ENCODE results near the gene ENHO.

ENHO gene

DNA sequence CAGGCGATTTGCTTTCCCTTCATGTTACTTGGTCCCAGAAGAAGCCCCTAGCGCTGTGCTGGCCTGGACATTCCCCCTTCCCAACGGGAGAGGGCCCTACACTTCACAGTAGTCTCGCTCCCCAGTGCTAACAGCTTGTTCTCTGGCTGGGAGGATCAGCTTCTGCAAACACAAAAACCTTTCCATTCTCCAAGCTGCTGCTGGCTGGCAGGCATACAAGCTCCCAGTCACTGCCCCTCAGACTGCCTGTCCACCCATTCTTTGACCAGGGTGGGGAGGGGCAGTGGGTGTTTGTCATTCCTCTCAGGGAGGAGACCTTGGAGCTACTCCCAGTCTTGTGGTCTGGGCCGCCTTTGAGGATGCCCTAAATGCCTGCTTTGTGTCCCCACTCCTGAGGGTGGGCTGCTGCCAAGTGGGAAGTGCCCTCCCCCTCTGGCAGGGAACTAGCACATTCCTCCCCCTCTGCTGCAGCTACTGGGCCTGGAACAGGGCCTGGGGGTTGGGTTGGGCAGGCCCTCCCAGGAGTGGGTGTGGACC, 20.8 kb downstream of the ENHO start:
- Histone ChIP-seq H3K27ac (ENCODE audit: low read length) (no peak overlapping the region), H3K36me3 (ENCODE audit: control insufficient read depth in 1 of 2, insufficient read depth in 2 of 2, low read length in 2 of 2) (no peaks in the 10 kb centered on the region), H3K9me3 (ENCODE audit: control insufficient read depth in 1 of 2, low read length in 2 of 2) (no peaks in the 10 kb centered on the region), H3K27me3 (ENCODE audit: low read depth, low read length) (no peaks in the 10 kb centered on the region), H3K4me1 (ENCODE audit: control insufficient read depth in 1 of 2, insufficient read depth in 2 of 2, low read length in 2 of 2) (peaks cover 0 to 23% of the 10 kb centered on the region in 2 donors), H3K4me3 (ENCODE audit: low read depth in 1 of 2, low read length in 2 of 2) (no peak overlapping the region)

DNA sequence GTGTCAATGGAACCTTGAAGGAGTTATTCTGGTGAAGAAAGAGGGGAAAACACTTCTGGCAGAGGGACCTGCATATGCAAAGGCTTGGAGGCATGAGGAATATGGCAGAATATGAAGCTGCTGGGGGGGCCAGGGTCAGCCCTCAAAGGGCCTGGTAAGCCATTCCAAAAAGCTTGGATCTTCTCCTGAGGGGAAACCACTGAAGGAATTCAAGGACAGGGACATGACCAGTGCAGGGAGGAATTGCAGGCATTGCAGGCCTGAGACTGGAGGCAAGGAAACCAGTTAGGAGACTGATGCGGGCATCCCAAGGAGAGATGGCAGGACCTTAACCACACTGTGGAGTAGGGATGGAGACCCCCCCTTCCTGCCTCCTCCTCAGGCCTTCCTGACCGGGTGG, 21.4 kb downstream of the ENHO start:
- no peaks in the 10 kb centered on the region for H3K9me3 ChIP-seq (ENCODE audit: control insufficient read depth in 1 of 2, low read length in 2 of 2)
- no peaks in the 10 kb centered on the region for H3K36me3 ChIP-seq (ENCODE audit: control insufficient read depth in 1 of 2, insufficient read depth in 2 of 2, low read length in 2 of 2)
- no peaks in the 10 kb centered on the region for H3K27me3 ChIP-seq (ENCODE audit: low read depth, low read length)
- no peak overlapping the region for H3K27ac ChIP-seq (ENCODE audit: low read length)
- no peak overlapping the region for H3K4me3 ChIP-seq (ENCODE audit: low read depth in 1 of 2, low read length in 2 of 2)
- peaks cover 0 to 23% of the 10 kb centered on the region in 2 donors for H3K4me1 ChIP-seq (ENCODE audit: control insufficient read depth in 1 of 2, insufficient read depth in 2 of 2, low read length in 2 of 2)

DNA sequence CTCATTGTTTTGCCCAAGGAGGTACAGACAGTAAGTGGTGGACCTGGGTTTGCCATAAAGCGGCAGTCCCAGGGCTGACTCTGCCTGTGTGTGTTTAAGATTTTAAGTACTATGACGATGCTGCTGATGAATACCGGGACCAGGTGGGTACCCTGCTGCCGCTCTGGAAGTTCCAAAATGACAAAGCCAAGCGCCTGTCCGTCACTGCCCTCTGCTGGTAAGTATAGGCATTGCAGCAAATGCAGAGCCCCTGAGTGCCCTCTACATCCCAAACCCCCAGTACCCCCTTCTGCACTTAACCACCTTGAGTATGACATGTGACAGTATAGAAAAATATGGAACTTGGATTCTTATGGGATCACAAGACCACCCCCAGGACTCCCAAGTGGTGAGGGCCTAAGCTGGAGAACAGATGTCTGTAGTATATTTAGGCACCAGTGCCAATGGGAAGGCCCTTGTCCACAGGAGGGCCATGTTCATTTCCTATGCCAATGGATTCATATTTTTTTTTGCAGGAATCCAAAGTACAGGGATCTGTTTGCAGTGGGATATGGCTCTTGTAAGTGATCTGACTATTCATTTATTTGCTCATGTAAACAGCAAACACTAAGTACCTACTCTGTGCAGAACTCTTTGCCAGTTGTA, 22.0 kb downstream of the ENHO start:
- no peak overlapping the region for H3K27ac ChIP-seq (ENCODE audit: low read length)
- H3K9me3 ChIP-seq (ENCODE audit: control insufficient read depth in 1 of 2, low read length in 2 of 2), result no peaks in the 10 kb centered on the region
- no peaks in the 10 kb centered on the region for H3K36me3 ChIP-seq (ENCODE audit: control insufficient read depth in 1 of 2, insufficient read depth in 2 of 2, low read length in 2 of 2)
- H3K4me3 ChIP-seq (ENCODE audit: low read depth in 1 of 2, low read length in 2 of 2), result no peak overlapping the region
- peaks cover 0 to 23% of the 10 kb centered on the region in 2 donors for H3K4me1 ChIP-seq (ENCODE audit: control insufficient read depth in 1 of 2, insufficient read depth in 2 of 2, low read length in 2 of 2)
- H3K27me3 ChIP-seq (ENCODE audit: low read depth, low read length), result no peaks in the 10 kb centered on the region

DNA sequence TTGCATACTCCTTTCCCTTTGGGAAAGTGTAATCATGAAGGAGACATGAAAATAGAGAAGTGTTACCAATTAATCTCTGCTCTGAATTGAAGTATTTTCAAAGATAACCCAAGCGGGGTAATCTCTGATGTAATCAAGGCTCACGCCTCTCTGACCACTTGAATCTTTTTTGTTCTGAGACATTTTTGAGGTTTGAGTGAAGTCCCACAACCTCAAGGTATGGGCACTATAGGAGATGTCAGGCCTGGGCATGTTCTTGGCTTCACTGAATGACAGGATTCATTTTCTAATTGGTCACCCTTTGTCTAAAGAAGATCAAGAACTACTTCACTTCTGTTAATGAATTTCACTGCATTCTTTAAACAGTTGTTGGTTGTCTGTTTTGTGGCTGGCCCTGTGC, 23.7 kb downstream of the ENHO start:
- Histone ChIP-seq H3K9me3 (ENCODE audit: control insufficient read depth in 1 of 2, low read length in 2 of 2) (no peaks in the 10 kb centered on the region), H3K27ac (ENCODE audit: low read length) (no peak overlapping the region), H3K4me1 (ENCODE audit: control insufficient read depth in 1 of 2, insufficient read depth in 2 of 2, low read length in 2 of 2) (peaks cover 0 to 23% of the 10 kb centered on the region in 2 donors), H3K27me3 (ENCODE audit: low read depth, low read length) (no peaks in the 10 kb centered on the region), H3K36me3 (ENCODE audit: control insufficient read depth in 1 of 2, insufficient read depth in 2 of 2, low read length in 2 of 2) (no peaks in the 10 kb centered on the region), H3K4me3 (ENCODE audit: low read depth in 1 of 2, low read length in 2 of 2) (no peak overlapping the region)

DNA sequence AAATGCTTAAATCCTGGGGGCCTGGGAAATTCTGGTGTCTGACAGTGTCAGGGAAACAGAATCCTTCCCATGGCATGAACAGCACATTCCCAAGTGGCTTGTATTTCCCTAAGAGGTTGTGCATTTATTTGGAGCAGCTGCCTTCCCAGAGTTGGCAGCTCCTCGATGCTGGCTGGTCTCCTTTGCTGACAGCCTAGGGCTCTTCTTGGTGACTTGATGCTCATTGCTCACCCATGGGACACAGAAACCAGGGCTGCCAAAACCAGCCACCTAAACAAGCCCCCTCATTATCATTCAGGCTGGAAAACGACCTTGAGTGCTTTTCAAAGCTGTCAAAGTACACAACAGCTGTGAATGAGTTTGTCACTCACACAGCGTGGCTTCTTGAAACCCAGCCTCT, 24.2 kb downstream of the ENHO start:
- Histone ChIP-seq H3K4me1 (ENCODE audit: control insufficient read depth in 1 of 2, insufficient read depth in 2 of 2, low read length in 2 of 2) (peaks cover 0 to 23% of the 10 kb centered on the region in 2 donors), H3K36me3 (ENCODE audit: control insufficient read depth in 1 of 2, insufficient read depth in 2 of 2, low read length in 2 of 2) (no peaks in the 10 kb centered on the region), H3K9me3 (ENCODE audit: control insufficient read depth in 1 of 2, low read length in 2 of 2) (no peaks in the 10 kb centered on the region), H3K4me3 (ENCODE audit: low read depth in 1 of 2, low read length in 2 of 2) (no peak overlapping the region), H3K27me3 (ENCODE audit: low read depth, low read length) (no peaks in the 10 kb centered on the region), H3K27ac (ENCODE audit: low read length) (no peak overlapping the region)

GRCh38 chr9:34496149-34496712, 26.6 kb downstream of the ENHO start:
- Histone ChIP-seq H3K4me3 (ENCODE audit: low read depth in 1 of 2, low read length in 2 of 2) (no peak overlapping the region), H3K27ac (ENCODE audit: low read length) (no peak overlapping the region), H3K27me3 (ENCODE audit: low read depth, low read length) (no peaks in the 10 kb centered on the region), H3K4me1 (ENCODE audit: control insufficient read depth in 1 of 2, insufficient read depth in 2 of 2, low read length in 2 of 2) (peaks cover 0 to 4% of the 10 kb centered on the region in 2 donors), H3K36me3 (ENCODE audit: control insufficient read depth in 1 of 2, insufficient read depth in 2 of 2, low read length in 2 of 2) (no peaks in the 10 kb centered on the region), H3K9me3 (ENCODE audit: control insufficient read depth in 1 of 2, low read length in 2 of 2) (no peaks in the 10 kb centered on the region)

DNA sequence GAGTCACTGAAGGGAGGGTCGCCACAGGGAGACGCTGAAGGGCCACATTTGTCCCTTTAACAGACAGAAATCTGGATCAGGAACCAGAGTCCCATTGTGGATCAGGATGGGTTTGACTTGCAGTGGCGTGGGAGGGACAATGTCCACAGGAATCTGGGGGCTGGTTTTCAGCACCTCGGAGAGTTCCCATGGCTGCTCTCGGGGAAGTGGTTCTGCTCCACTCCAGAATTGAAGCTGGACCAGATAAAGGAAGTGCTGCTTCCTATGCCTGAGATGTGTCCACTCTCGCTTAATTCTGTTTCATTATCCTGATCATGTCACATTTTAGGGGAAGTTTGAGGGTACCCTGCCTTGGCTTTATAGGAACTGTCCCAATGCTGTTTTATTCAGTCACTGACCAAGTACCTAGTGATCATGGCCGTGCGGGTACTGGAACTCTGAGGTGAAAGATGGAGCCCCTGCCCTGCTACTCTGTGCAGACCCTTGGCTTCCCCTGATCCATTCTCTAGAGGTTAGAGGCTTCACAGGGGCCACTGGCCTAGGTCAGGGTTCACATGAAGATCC, 28.7 kb downstream of the ENHO start:
- H3K4me3 ChIP-seq (ENCODE audit: low read depth in 1 of 2, low read length in 2 of 2), result no peak overlapping the region
- H3K36me3 ChIP-seq (ENCODE audit: control insufficient read depth in 1 of 2, insufficient read depth in 2 of 2, low read length in 2 of 2), result no peaks in the 10 kb centered on the region
- no peaks in the 10 kb centered on the region for H3K4me1 ChIP-seq (ENCODE audit: control insufficient read depth in 1 of 2, insufficient read depth in 2 of 2, low read length in 2 of 2)
- H3K27me3 ChIP-seq (ENCODE audit: low read depth, low read length), result no peaks in the 10 kb centered on the region
- no peaks in the 10 kb centered on the region for H3K9me3 ChIP-seq (ENCODE audit: control insufficient read depth in 1 of 2, low read length in 2 of 2)
- H3K27ac ChIP-seq (ENCODE audit: low read length), result no peak overlapping the region

DNA sequence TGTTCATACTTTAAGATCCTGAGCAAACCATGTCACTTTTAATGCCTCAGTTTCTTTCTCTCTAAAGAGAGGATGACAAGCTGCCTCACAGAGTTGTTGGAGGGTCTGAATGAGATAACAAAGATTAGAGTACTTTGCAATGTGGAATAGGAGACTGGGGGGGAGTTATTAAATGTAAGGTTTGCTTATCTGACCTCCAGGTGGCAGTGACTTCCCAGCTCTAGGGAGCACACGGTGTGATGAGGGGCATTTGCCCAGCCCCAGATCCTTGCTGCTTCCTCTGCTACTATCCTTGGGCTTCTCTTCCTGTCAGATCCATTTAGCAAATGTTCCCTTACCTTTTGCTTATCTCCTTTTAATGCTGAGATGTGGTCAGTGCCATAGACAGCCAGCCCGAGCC, 30.7 kb downstream of the ENHO start:
- Histone ChIP-seq H3K27me3 (ENCODE audit: low read depth, low read length) (no peaks in the 10 kb centered on the region), H3K9me3 (ENCODE audit: control insufficient read depth in 1 of 2, low read length in 2 of 2) (no peaks in the 10 kb centered on the region), H3K4me1 (ENCODE audit: control insufficient read depth in 1 of 2, insufficient read depth in 2 of 2, low read length in 2 of 2) (no peaks in the 10 kb centered on the region), H3K4me3 (ENCODE audit: low read depth in 1 of 2, low read length in 2 of 2) (no peak overlapping the region), H3K27ac (ENCODE audit: low read length) (no peak overlapping the region), H3K36me3 (ENCODE audit: control insufficient read depth in 1 of 2, insufficient read depth in 2 of 2, low read length in 2 of 2) (no peaks in the 10 kb centered on the region)

DNA sequence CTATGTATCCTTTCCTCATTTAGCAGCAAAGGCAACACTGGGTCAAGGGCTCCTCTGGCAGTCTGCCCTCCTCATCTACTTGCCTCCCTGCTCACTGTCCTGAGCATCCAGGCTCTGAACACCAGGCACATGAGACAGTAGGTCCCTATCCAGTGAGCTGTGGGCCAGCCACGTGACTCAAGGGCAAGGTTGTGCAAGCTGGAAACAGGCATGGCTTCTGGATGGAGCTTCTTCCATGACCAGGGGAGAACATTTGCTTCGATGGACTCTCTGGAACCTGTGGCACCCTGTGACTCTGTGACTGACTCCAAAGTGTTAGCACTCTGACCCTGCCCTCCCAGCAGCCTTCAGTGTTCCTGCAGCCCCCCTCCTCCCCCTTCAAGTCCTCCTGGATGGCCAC, 31.2 kb downstream of the ENHO start:
- H3K27me3 ChIP-seq (ENCODE audit: low read depth, low read length), result no peaks in the 10 kb centered on the region
- no peaks in the 10 kb centered on the region for H3K9me3 ChIP-seq (ENCODE audit: control insufficient read depth in 1 of 2, low read length in 2 of 2)
- H3K4me3 ChIP-seq (ENCODE audit: low read depth in 1 of 2, low read length in 2 of 2), result no peak overlapping the region

DNA sequence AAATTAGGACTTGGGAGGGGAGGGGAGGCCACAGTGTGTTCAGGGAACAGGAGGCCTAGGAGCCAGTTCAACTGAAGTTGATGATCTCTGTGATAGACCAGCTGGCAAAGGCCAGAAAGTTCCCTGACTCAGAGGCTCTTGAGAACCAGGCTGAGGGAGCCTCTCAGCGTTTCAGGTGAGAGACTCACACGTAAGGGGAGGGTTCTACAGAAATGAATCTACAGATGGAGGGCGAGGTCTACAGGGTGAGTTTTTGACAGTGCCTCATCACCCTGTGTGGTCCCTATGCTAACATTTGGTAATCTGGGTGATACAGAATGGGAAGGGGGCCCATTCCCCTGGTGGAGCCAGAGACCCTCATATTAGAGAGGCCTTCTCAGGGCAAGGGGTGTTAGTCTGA, 32.0 kb downstream of the ENHO start:
- H3K36me3 ChIP-seq (ENCODE audit: control insufficient read depth in 1 of 2, insufficient read depth in 2 of 2, low read length in 2 of 2), result no peaks in the 10 kb centered on the region
- H3K27ac ChIP-seq (ENCODE audit: low read length), result no peak overlapping the region
- H3K4me3 ChIP-seq (ENCODE audit: low read depth in 1 of 2, low read length in 2 of 2), result no peak overlapping the region
- no peaks in the 10 kb centered on the region for H3K4me1 ChIP-seq (ENCODE audit: control insufficient read depth in 1 of 2, insufficient read depth in 2 of 2, low read length in 2 of 2)
- H3K27me3 ChIP-seq (ENCODE audit: low read depth, low read length), result no peaks in the 10 kb centered on the region
- no peaks in the 10 kb centered on the region for H3K9me3 ChIP-seq (ENCODE audit: control insufficient read depth in 1 of 2, low read length in 2 of 2)

More for the DNA sequence above, 31.2 kb downstream of the ENHO start:
- no peak overlapping the region for H3K27ac ChIP-seq (ENCODE audit: low read length)
- no peaks in the 10 kb centered on the region for H3K4me1 ChIP-seq (ENCODE audit: control insufficient read depth in 1 of 2, insufficient read depth in 2 of 2, low read length in 2 of 2)
- H3K36me3 ChIP-seq (ENCODE audit: control insufficient read depth in 1 of 2, insufficient read depth in 2 of 2, low read length in 2 of 2), result no peaks in the 10 kb centered on the region

GRCh38 chr9:34490360-34490759, 32.4 kb downstream of the ENHO start:
- Histone ChIP-seq H3K36me3 (ENCODE audit: control insufficient read depth in 1 of 2, insufficient read depth in 2 of 2, low read length in 2 of 2) (no peaks in the 10 kb centered on the region), H3K4me1 (ENCODE audit: control insufficient read depth in 1 of 2, insufficient read depth in 2 of 2, low read length in 2 of 2) (no peaks in the 10 kb centered on the region), H3K27me3 (ENCODE audit: low read depth, low read length) (no peaks in the 10 kb centered on the region), H3K4me3 (ENCODE audit: low read depth in 1 of 2, low read length in 2 of 2) (no peak overlapping the region), H3K27ac (ENCODE audit: low read length) (no peak overlapping the region), H3K9me3 (ENCODE audit: control insufficient read depth in 1 of 2, low read length in 2 of 2) (no peaks in the 10 kb centered on the region)

Measured in muscle layer of duodenum (tissue), 2 donors.